Mesenchymal stem cell (in vitro differentiated cells and primary cell): ENCODE data around the gene RIPOR2.
A peak's percentile ranks its signal among the peaks of the same experiment; 100 is the strongest.

Experiments used
- DNase-seq: peaks from one replicate; pipeline ENCODE4 v3.0.0-alpha.2; 2013
- H2AFZ ChIP-seq: one replicate; pipeline ENCODE4 v1.6.1; 2013; ENCODE audit warnings: low read depth, mild to moderate bottlenecking, control low read depth, inconsistent platforms, low read length, moderate library complexity
- H2AK5ac ChIP-seq: 2 replicates; pipeline ENCODE4 v1.6.1; 2013; ENCODE audit warnings: low read length, moderate library complexity, mild to moderate bottlenecking, inconsistent platforms; ENCODE audit not compliant: severe bottlenecking
- H2BK120ac ChIP-seq: one replicate; pipeline ENCODE4 v1.6.1; 2013; ENCODE audit warnings: low read depth, mild to moderate bottlenecking, inconsistent platforms, low read length, moderate library complexity
- H2BK12ac ChIP-seq, 2 experiments: one replicate each; pipeline ENCODE4 v1.6.1; 2013; ENCODE audit warnings: inconsistent platforms in 2 of 2, low read length in 2 of 2, mild to moderate bottlenecking in 2 of 2, moderate library complexity in 2 of 2, control low read depth in 1 of 2
- H2BK15ac ChIP-seq: one replicate; pipeline ENCODE4 v1.6.1; 2013; ENCODE audit warnings: mild to moderate bottlenecking, low read depth, inconsistent platforms; ENCODE audit not compliant: poor library complexity, severe bottlenecking
- H2BK5ac ChIP-seq: 2 replicates; pipeline ENCODE4 v1.6.1; 2013; ENCODE audit warnings: low read depth, mild to moderate bottlenecking, low read length, control low read depth, inconsistent platforms; ENCODE audit not compliant: poor library complexity, severe bottlenecking
- H3K14ac ChIP-seq, 2 experiments: one replicate each; pipeline ENCODE4 v1.6.1; 2013; ENCODE audit warnings: inconsistent platforms in 2 of 2, low read length in 2 of 2, control low read depth in 1 of 2, mild to moderate bottlenecking in 1 of 2, moderate library complexity in 1 of 2
- H3K18ac ChIP-seq, 2 experiments: one replicate each; pipeline ENCODE4 v1.6.1; 2013; ENCODE audit warnings: inconsistent platforms in 2 of 2, low read length in 2 of 2, control low read depth in 1 of 2, low read depth in 1 of 2, mild to moderate bottlenecking in 1 of 2
- H3K23ac ChIP-seq, 2 experiments: one replicate each; pipeline ENCODE4 v1.6.1; 2013; ENCODE audit warnings: inconsistent platforms in 2 of 2, low read length in 2 of 2, mild to moderate bottlenecking in 2 of 2, moderate library complexity in 2 of 2, control low read depth in 1 of 2
- H3K27ac ChIP-seq: 2 replicates; pipeline ENCODE4 v1.5.1; 2013; ENCODE audit warnings: mild to moderate bottlenecking, moderate library complexity, low read length, control low read depth, inconsistent platforms; ENCODE audit not compliant: poor library complexity, severe bottlenecking
- H3K27me3 ChIP-seq, 2 experiments: 2 replicates each; pipeline versions ENCODE4 v1.6.1 to v1.7.0; 2013; ENCODE audit warnings: low read length in 2 of 2, mild to moderate bottlenecking in 2 of 2, moderate library complexity in 2 of 2, control low read depth in 1 of 2, inconsistent platforms in 1 of 2; ENCODE audit not compliant: control insufficient read depth in 1 of 2, insufficient read depth in 1 of 2
- H3K36me3 ChIP-seq, 2 experiments: 2 replicates each; pipeline versions ENCODE4 v1.6.1 to v1.7.0; 2013; ENCODE audit warnings: low read length in 2 of 2, control low read depth in 1 of 2, inconsistent platforms in 1 of 2, low read depth in 1 of 2, mild to moderate bottlenecking in 1 of 2; ENCODE audit not compliant: insufficient read depth in 2 of 2, control insufficient read depth in 1 of 2
- H3K4ac ChIP-seq, 2 experiments: one replicate each; pipeline ENCODE4 v1.6.1; 2013; ENCODE audit warnings: inconsistent platforms in 2 of 2, low read length in 2 of 2, mild to moderate bottlenecking in 2 of 2, moderate library complexity in 2 of 2, control low read depth in 1 of 2, low read depth in 1 of 2
- H3K4me1 ChIP-seq: 2 replicates; pipeline ENCODE4 v1.6.1; 2013; ENCODE audit warnings: low read depth, low read length, control low read depth; ENCODE audit not compliant: control insufficient read depth, insufficient read depth
- H3K4me2 ChIP-seq: 2 replicates; pipeline ENCODE4 v1.6.1; 2013; ENCODE audit warnings: low read length, mild to moderate bottlenecking, inconsistent platforms; ENCODE audit not compliant: poor library complexity, severe bottlenecking
- H3K4me3 ChIP-seq, 2 experiments: 2 replicates each; pipeline versions ENCODE4 v1.5.1 to v1.7.0; 2013; ENCODE audit warnings: low read length in 2 of 2, mild to moderate bottlenecking in 2 of 2, control low read depth in 1 of 2, low read depth in 1 of 2; ENCODE audit not compliant: insufficient read depth in 1 of 2
- H3K79me1 ChIP-seq: replicated peaks from 2 replicates; pipeline ENCODE4 v1.6.1; 2013; ENCODE audit warnings: mild to moderate bottlenecking, control low read depth, low read length, inconsistent platforms; ENCODE audit not compliant: poor library complexity, severe bottlenecking
- H3K9ac ChIP-seq: 2 replicates; pipeline ENCODE4 v1.7.0; 2013; ENCODE audit warnings: mild to moderate bottlenecking, low read length, moderate library complexity
- H3K9me3 ChIP-seq: 2 replicates; pipeline ENCODE4 v1.7.0; 2013; ENCODE audit warnings: mild to moderate bottlenecking, low read length; ENCODE audit not compliant: control insufficient read depth
- H4K8ac ChIP-seq: one replicate; pipeline ENCODE4 v1.6.1; 2013; ENCODE audit warnings: inconsistent platforms, mild to moderate bottlenecking, low read length, moderate library complexity
- H4K91ac ChIP-seq: one replicate; pipeline ENCODE4 v1.6.1; 2013; ENCODE audit warnings: mild to moderate bottlenecking, low read length, inconsistent platforms
- WGBS: methylation state at CpG from one replicate; pipeline ENCODE4 v1.1.7; 2013; ENCODE audit warnings: mixed read lengths; 5-methylcytosine and 5-hydroxymethylcytosine counted together

RIPOR2 gene

DNA sequence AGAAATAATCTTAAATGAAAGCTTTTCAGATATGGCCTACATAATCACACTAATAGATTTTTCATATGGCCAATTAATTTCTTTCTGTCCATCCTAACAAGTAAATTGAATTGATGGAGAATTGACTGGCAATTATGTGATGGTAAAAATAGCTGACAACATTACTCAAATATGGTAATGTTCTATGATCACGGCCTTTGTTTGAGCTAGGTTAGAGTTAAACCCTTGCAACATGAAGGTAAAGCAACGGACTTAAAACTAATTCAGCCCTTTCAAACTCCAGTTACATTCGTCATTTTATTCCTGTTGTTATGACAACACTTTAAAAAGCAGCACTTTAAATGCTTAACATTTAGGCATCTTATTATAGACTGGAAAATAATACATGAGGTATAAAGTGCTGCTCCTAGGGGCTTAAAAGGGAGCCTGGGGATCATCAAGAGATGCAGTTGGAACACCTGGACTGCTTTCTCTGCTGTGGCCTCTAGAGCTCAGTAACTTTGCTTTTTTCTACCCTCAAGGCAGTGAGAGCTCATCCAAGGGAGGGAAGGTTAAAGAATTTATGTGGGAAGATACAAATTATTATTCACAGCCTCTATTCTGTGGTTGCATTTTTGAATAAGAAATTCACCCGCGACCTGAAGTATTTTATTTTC, 46.9 kb downstream of the RIPOR2 start:
- Histone ChIP-seq H3K9me3 (no peaks in the 10 kb centered on the region), H4K8ac (no peak overlapping the region), H2BK12ac (no peak overlapping the region), H3K79me1 (no peaks in the 10 kb centered on the region), H2AFZ (no peak overlapping the region), H3K23ac (no peak overlapping the region), H3K36me3 (no peaks in the 10 kb centered on the region), H3K27ac (no peak overlapping the region), H3K4me3 (no peak overlapping the region), H3K4me2 (no peak overlapping the region), H3K27me3 (no peaks in the 10 kb centered on the region), H2BK5ac (no peak overlapping the region), H2AK5ac (no peak overlapping the region), H3K4me1 (no peaks in the 10 kb centered on the region), H2BK15ac (no peak overlapping the region), H2BK120ac (no peak overlapping the region), H3K4ac (no peak overlapping the region), H3K14ac (no peak overlapping the region), H3K18ac (no peak overlapping the region), H3K9ac (no peak overlapping the region), H4K91ac (no peak overlapping the region)
- no peak for DNase-seq
- 94% methylated on average over 4 of the region's 5 CpGs for WGBS

DNA sequence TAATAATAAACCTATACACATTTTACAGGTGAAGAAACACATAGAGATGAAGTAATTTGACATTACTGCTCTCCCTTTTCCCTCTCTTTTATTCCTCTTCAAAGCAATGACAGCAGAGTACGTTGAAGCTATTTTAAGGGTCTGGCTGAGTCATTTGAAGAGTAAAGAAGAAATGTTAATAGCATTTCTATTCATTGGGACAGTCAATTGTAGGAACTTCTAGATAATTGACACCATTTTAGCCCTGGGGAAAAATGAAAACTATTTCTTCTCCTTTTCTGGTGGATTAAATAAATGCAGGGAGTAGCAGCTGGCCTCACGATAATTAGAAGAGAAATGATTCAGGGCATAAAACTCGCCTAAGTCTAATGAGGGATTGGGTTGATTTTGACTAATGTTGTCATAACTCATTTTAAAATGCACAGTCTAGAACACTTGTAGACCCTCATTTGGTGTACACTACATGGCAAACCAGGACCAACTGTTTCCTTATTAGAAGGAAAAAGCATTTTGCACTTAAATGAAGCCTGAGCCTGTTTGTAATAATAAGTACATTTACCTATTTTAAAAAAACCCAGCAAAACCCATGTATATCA, 48.1 kb downstream of the RIPOR2 start:
- Histone ChIP-seq H3K79me1 (no peaks in the 10 kb centered on the region), H3K4me3 (no peak overlapping the region)
- WGBS: no CpG with 5 or more reads among the region's 3 CpGs

DNA sequence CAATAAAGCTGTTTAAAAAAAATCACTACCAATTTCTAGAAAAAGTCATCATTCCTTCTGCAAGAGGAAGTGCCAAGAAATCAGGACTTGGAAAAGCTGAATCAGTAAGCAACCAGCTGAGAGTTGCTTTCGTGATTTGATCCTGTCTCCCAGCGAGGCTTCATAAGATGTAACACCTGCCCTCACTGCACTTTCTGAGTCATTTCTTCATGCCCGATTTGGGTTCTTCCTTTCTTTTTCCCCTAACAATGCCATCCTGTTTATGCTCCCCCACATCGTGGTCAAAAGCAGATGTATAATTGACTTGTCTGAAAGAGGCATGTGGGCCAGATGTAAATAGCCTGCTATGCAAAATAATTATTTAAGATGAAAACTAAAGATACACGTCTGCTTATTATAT, 52.1 kb downstream of the RIPOR2 start:
- Histone ChIP-seq H3K27ac (no peak overlapping the region), H4K91ac (no peak overlapping the region), H3K36me3 (no peaks in the 10 kb centered on the region), H3K79me1 (no peaks in the 10 kb centered on the region), H3K4me2 (no peak overlapping the region), H2BK15ac (no peak overlapping the region), H3K18ac (peak overlapping the region in 1 of 2 experiments; percentile 52), H3K4me1 (no peaks in the 10 kb centered on the region), H3K4me3 (peak overlapping the region in 1 of 2 experiments; percentile 36), H2BK12ac (no peak overlapping the region), H3K4ac (no peak overlapping the region), H2AFZ (no peak overlapping the region), H3K9me3 (no peaks in the 10 kb centered on the region), H2BK5ac (no peak overlapping the region), H3K9ac (peak overlapping the region; percentile 6), H3K14ac (no peak overlapping the region), H3K27me3 (peaks cover 0 to 5% of the 10 kb centered on the region in 2 experiments), H3K23ac (no peak overlapping the region), H2BK120ac (no peak overlapping the region), H2AK5ac (no peak overlapping the region), H4K8ac (no peak overlapping the region)
- WGBS: 29% methylated on average over 2 of the region's 5 CpGs
- peak; percentile 70 for DNase-seq

More for the DNA sequence above, 48.1 kb downstream of the RIPOR2 start:
- Histone ChIP-seq H2BK12ac (no peak overlapping the region), H3K4me2 (no peak overlapping the region), H3K14ac (no peak overlapping the region), H2BK120ac (no peak overlapping the region), H3K27ac (no peak overlapping the region), H3K9me3 (no peaks in the 10 kb centered on the region), H3K18ac (no peak overlapping the region), H3K4me1 (no peaks in the 10 kb centered on the region), H2AK5ac (no peak overlapping the region), H3K36me3 (no peaks in the 10 kb centered on the region), H2BK5ac (no peak overlapping the region), H4K8ac (no peak overlapping the region), H3K27me3 (no peaks in the 10 kb centered on the region), H2BK15ac (no peak overlapping the region), H3K4ac (no peak overlapping the region), H3K9ac (no peak overlapping the region), H3K23ac (no peak overlapping the region), H4K91ac (no peak overlapping the region), H2AFZ (no peak overlapping the region)
- DNase-seq: no peak

DNA sequence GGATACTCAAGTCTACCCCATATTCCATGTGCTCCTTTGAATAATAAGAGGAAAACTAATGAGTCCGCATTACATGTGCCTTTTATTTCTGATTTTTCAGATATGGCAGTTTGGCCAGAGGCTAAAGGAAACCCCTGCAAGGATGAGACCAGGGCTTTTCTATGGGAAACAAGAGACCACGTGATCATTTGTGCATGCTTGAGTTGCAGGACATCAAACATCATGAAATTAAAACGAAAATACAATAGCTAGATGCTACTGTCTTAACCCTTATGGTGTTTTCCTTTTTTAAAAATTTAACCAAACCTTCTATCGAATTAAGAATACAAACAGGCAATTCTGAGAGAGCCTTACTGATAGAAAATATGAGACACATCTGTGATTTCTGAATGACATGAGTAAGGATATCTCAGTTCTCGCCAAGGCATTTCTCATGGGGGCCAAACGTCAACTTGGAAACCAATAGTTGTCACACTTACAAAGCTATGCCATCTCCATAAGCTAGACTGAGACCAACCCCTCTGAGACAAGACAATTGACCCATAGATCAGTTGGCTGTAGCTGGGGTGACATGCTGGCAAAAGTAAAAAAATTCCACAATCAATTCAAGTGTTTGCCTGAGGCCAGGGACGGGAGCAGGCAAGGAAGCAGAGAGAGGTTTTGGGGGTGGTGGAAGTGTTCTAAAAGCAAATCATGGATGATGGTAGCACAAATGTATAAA, 52.8 kb downstream of the RIPOR2 start:
- no peak overlapping the region for H2AFZ ChIP-seq
- H3K4ac ChIP-seq: no peak overlapping the region
- H2BK120ac ChIP-seq: no peak overlapping the region
- H4K8ac ChIP-seq: no peak overlapping the region
- no peak overlapping the region for H2AK5ac ChIP-seq
- H4K91ac ChIP-seq: no peak overlapping the region
- no peak overlapping the region for H3K23ac ChIP-seq
- no peak overlapping the region for H2BK5ac ChIP-seq
- no peak overlapping the region for H3K18ac ChIP-seq
- H3K4me1 ChIP-seq: no peaks in the 10 kb centered on the region
- H2BK12ac ChIP-seq: no peak overlapping the region
- H3K9me3 ChIP-seq: no peaks in the 10 kb centered on the region
- no peak overlapping the region for H3K27ac ChIP-seq
- no peaks in the 10 kb centered on the region for H3K79me1 ChIP-seq
- no peak overlapping the region for H3K14ac ChIP-seq
- peak overlapping the region; percentile 6 for H3K9ac ChIP-seq
- 94% methylated on average over 5 of the region's 7 CpGs for WGBS
- H3K4me3 ChIP-seq: peak overlapping the region in 1 of 2 experiments; percentile 36
- no peaks in the 10 kb centered on the region for H3K36me3 ChIP-seq
- H2BK15ac ChIP-seq: no peak overlapping the region
- no peak for DNase-seq
- no peak overlapping the region for H3K4me2 ChIP-seq
- H3K27me3 ChIP-seq: peaks cover 0 to 5% of the 10 kb centered on the region in 2 experiments
